Effector memory CD4-positive, alpha-beta T cell (primary cell): ENCODE results near the gene UBE2V1.
"Not testable (repeated sequence)": the region's sequence is repeated elsewhere in the genome, so short reads cannot be mapped to it uniquely, and the experiment has no call there.

ENCODE experiments used
- DNase-seq, 3 donors: peaks; one replicate each; pipeline ENCODE4 v3.0.0-alpha.2; 2020
- H3K27ac ChIP-seq: 2 replicates; pipeline ENCODE4 v1.7.0; 2013; ENCODE audit warnings: mild to moderate bottlenecking, low read length, moderate library complexity; ENCODE audit not compliant: insufficient read depth, poor library complexity, severe bottlenecking
- H3K27me3 ChIP-seq: replicated peaks from 2 replicates; pipeline ENCODE4 v1.7.0; 2013; ENCODE audit warnings: mild to moderate bottlenecking, low read length; ENCODE audit not compliant: insufficient read depth, control insufficient read depth, poor library complexity, severe bottlenecking
- H3K36me3 ChIP-seq: 2 replicates; pipeline ENCODE4 v1.7.0; 2013; ENCODE audit warnings: mild to moderate bottlenecking, low read length, moderate library complexity; ENCODE audit not compliant: control insufficient read depth, insufficient read depth
- H3K4me1 ChIP-seq: 2 replicates; pipeline ENCODE4 v1.7.0; 2013; ENCODE audit warnings: low read length, mild to moderate bottlenecking; ENCODE audit not compliant: control insufficient read depth, insufficient read depth, poor library complexity, severe bottlenecking
- H3K4me3 ChIP-seq: 2 replicates; pipeline ENCODE4 v1.7.0; 2013; ENCODE audit warnings: low read length, low read depth, mild to moderate bottlenecking; ENCODE audit not compliant: insufficient read depth, poor library complexity, severe bottlenecking
- H3K9me3 ChIP-seq: 2 replicates; pipeline ENCODE4 v1.7.0; 2013; ENCODE audit warnings: mild to moderate bottlenecking, low read length, moderate library complexity; ENCODE audit not compliant: control insufficient read depth

UBE2V1 gene

DNA sequence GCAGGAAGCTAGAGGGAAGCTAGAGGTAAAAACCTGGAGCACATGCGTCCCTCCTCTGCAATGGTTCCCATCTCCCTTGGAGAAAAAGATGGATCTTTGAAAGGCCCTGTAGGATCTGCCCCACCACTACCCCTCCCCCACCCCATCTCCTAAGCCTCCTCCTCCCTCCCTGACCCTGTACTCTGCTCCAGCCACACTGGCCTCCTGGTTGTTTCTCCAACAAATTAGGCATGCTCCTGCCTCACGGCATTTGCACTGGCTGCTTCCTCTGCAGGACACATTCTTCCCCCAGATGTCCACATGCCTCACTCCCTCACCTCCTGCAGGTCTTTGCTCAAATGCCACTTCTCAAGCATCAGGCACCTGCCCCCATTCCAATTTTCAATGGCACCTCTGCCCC is 45.5 kb downstream of the UBE2V1 start:
- Histone ChIP-seq H3K27ac (no peak overlapping the region), H3K27me3 (no peaks in the 10 kb centered on the region), H3K36me3 (no peaks in the 10 kb centered on the region), H3K4me3 (no peak overlapping the region), H3K9me3 (no peaks in the 10 kb centered on the region), H3K4me1 (peaks cover 8% of the 10 kb centered on the region)
- DNase-seq = no peak

DNA sequence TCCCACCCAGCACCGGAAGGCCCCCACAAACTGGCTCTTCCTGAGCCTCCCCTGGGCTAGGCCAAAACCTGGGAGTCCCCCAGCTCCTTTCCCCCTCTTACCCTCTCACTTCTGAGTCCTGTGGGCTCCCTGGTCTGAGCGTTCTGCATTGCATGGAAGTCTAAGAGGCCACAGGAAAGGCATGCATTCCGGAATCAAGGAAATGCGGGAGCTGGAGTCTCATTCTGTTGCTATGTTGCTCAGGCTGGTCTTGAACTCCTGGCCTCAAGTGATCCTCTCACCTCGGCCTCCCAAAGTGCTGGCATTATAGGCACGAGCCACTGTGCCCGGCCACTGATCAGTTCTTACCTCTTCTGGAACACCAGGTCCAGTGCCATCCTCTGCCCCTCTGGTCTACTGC is 45.9 kb downstream of the UBE2V1 start:
- Histone ChIP-seq H3K36me3 (no peaks in the 10 kb centered on the region), H3K4me1 (peaks cover 8% of the 10 kb centered on the region), H3K9me3 (no peaks in the 10 kb centered on the region), H3K27me3 (no peaks in the 10 kb centered on the region), H3K4me3 (no peak overlapping the region), H3K27ac (no peak overlapping the region)
- DNase-seq = no peak

- Histone ChIP-seq H3K4me3 (no peak overlapping the region), H3K27me3 (no peaks in the 10 kb centered on the region), H3K4me1 (peaks cover 5% of the 10 kb centered on the region), H3K27ac (no peak overlapping the region), H3K9me3 (no peaks in the 10 kb centered on the region), H3K36me3 (no peaks in the 10 kb centered on the region)
- DNase-seq = no peak
These were observed 46.7 kb downstream of the UBE2V1 start for GRCh38 chr20:50066161-50066834.

- no peak for DNase-seq
- Histone ChIP-seq H3K36me3 (no peaks in the 10 kb centered on the region), H3K27me3 (no peaks in the 10 kb centered on the region)
These were observed 47.7 kb downstream of the UBE2V1 start for GRCh38 chr20:50065325-50065615.

DNA sequence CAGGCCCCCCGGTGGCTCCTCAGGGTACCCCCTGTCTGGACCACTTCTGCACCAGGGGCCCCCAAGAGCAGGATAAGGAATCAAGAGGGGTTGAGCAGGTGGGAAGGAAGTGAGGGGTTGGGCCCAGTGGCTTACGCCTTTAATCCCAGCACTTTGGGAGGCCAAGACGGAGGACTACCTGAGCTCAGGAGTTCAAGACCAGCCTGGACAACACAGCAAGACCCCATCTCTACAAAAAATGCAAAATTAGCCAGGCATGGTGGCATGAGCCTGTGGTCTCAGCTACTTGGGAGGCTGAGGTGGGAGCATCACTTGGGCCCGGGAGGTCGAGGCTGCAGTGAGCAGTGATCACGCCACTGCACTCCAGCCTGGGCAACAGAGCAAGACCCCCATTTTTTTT is 49.2 kb downstream of the UBE2V1 start:
- not testable (repeated sequence) for H3K4me1 ChIP-seq, H3K4me3 ChIP-seq

More at GRCh38 chr20:50065325-50065615, 47.7 kb downstream of the UBE2V1 start:
- Histone ChIP-seq H3K4me3 (no peak overlapping the region), H3K4me1 (no peaks in the 10 kb centered on the region), H3K9me3 (no peaks in the 10 kb centered on the region), H3K27ac (no peak overlapping the region)

GRCh38 chr20:50062006-50062838 is 50.7 kb downstream of the UBE2V1 start:
- Histone ChIP-seq H3K9me3 (no peaks in the 10 kb centered on the region), H3K27me3 (no peaks in the 10 kb centered on the region), H3K4me3 (no peak overlapping the region), H3K36me3 (no peaks in the 10 kb centered on the region), H3K4me1 (no peaks in the 10 kb centered on the region), H3K27ac (no peak overlapping the region)
- DNase-seq = no peak

More for the DNA sequence above, 49.2 kb downstream of the UBE2V1 start:
- not testable (repeated sequence) for H3K27ac ChIP-seq, DNase-seq, H3K36me3 ChIP-seq, H3K27me3 ChIP-seq, H3K9me3 ChIP-seq

DNA sequence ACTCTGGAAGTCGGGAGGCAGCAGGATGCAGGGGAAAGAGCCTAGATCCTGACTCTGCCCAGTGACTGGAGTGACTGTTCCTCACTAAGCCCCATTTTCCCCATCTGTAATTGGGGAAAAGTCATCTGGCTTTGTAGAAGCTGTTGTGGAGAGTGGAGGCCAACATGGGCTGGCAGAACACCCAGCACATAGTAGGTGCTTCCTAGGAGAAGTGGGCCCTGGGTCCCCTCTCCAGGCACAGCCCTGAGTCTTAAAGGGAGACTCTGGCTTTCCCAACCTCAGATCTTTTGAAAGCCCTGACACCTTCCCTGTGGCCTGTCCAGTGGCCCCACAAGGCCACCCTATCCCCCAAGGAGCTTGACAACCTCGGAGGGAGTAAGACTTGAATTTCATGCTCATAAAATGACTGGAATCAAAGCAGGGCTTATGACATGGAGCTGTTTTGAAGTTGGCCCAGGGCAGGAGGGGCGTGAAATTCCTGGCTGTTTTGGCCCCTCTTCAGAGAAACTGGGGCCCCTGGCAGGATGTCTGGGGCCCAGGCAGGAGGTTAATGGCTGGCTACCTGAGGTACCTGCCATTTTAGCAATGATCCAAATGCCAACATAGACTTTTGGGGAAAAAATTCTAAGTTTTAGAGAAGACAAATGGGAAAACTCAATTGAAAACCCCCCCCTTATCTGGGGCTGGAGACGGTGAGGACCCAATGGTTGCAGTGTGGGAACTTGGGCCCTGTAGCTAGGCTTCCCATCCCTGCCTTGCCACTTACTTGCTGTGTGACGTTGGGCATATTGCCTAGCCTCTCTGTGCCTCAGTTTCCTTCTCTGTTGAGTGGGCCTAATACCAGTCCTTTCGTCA is 51.6 kb downstream of the UBE2V1 start:
- DNase-seq = no peak
- H3K36me3 ChIP-seq = no peaks in the 10 kb centered on the region
- no peaks in the 10 kb centered on the region for H3K4me1 ChIP-seq
- H3K27me3 ChIP-seq = no peaks in the 10 kb centered on the region
- H3K4me3 ChIP-seq = no peak overlapping the region
- no peaks in the 10 kb centered on the region for H3K9me3 ChIP-seq
- H3K27ac ChIP-seq = no peak overlapping the region

GRCh38 chr20:50058662-50059402 is 54.1 kb downstream of the UBE2V1 start:
- DNase-seq = no peak
- no peaks in the 10 kb centered on the region for H3K36me3 ChIP-seq
- H3K27ac ChIP-seq = no peak overlapping the region
- H3K4me3 ChIP-seq = no peak overlapping the region
- H3K27me3 ChIP-seq = no peaks in the 10 kb centered on the region
- H3K9me3 ChIP-seq = no peaks in the 10 kb centered on the region
- H3K4me1 ChIP-seq = no peaks in the 10 kb centered on the region

GRCh38 chr20:50057714-50058053 is 55.3 kb downstream of the UBE2V1 start:
- Histone ChIP-seq H3K4me1 (no peaks in the 10 kb centered on the region), H3K27me3 (no peaks in the 10 kb centered on the region), H3K36me3 (no peaks in the 10 kb centered on the region), H3K9me3 (no peaks in the 10 kb centered on the region), H3K27ac (no peak overlapping the region), H3K4me3 (no peak overlapping the region)
- DNase-seq = no peak
